ENCODE results near the gene E4F1. TPM values are rescaled to one million over a fixed set of nuclear protein-coding genes. Genes with fewer than 3 reads are reported as not detected.
A peak's percentile ranks its signal among the peaks of the same experiment; 100 is the strongest.

E4F1 gene
- total and polyA plus RNA-seq, 10 of the 15 experiments (the other 5 are each of a cell fraction or from before 2014, with no cell fraction given): 0.23 to 36.5 (median 14.5) TPM

GRCh38 chr16:2205967-2206313 is 17.5 kb upstream of the E4F1 start (continued):
- TF ChIP-seq ASH2L (IDR thresholded peaks at IDR 0.05; ENCODE audit: borderline replicate concordance, low read depth) (no peak), GABPA (IDR thresholded peaks at IDR 0.05; ENCODE audit: low read depth) (no peak), NR2F1 (conservative IDR thresholded peaks at IDR 0.05) (peak; percentile 97), BRCA1 (IDR thresholded peaks at IDR 0.05; ENCODE audit: low read depth, low read length) (no peak), RB1 (IDR thresholded peaks at IDR 0.05; ENCODE audit: borderline replicate concordance) (no peak), ZSCAN29 (IDR thresholded peaks at IDR 0.05) (no peak), CBX3 (IDR thresholded peaks at IDR 0.05; ENCODE audit: borderline replicate concordance, low read depth) (no peak), MTA2 (IDR thresholded peaks at IDR 0.05; ENCODE audit: low read depth) (0 out of 2 replicates have a peak, but pooled peaks have one; percentile 19), NR2C2 (IDR thresholded peaks at IDR 0.05; ENCODE audit: borderline replicate concordance, control insufficient read depth, insufficient read length, low read depth) (peak; percentile 65), SRF (IDR thresholded peaks at IDR 0.05; ENCODE audit: low read depth in 2 of 2, low read length in 2 of 2) (no peak), SMARCA5 (IDR thresholded peaks at IDR 0.05) (no peak), RELA (IDR thresholded peaks at IDR 0.05; ENCODE audit: borderline replicate concordance, partially characterized antibody) (no peak), EED (IDR thresholded peaks at IDR 0.05; ENCODE audit: low read depth) (no peak), FOXK2 (IDR thresholded peaks at IDR 0.05) (no peak), CHD1 (IDR thresholded peaks at IDR 0.05; ENCODE audit: low read depth, low read length) (no peak), GATAD2B (conservative IDR thresholded peaks at IDR 0.05; ENCODE audit: low read depth) (no peak), NR2C1 (IDR thresholded peaks at IDR 0.05) (peak; percentile 90), YBX1 (IDR thresholded peaks at IDR 0.05) (no peak), E2F8 (IDR thresholded peaks at IDR 0.05; ENCODE audit: low read depth, partially characterized antibody) (no peak), CREM (IDR thresholded peaks at IDR 0.05; ENCODE audit: low read depth) (no peak), RAD21 (IDR thresholded peaks at IDR 0.05; ENCODE audit: insufficient read depth, low read depth, low read length) (no peak)
